Activated CD4-positive, alpha-beta T cell treated with anti-CD3 and anti-CD28 coated beads, Interleukin-2, amount 10 ng/mL, durations not matched to agents 24 days and 14 days (primary cell): ENCODE measurements around the gene CCPG1. TPM values are rescaled to one million over a fixed set of nuclear protein-coding genes. Genes with fewer than 3 reads are reported as not detected.
A peak's percentile ranks its signal among the peaks of the same experiment; 100 is the strongest.
"Not testable (repeated sequence)": the region's sequence is repeated elsewhere in the genome, so short reads cannot be mapped to it uniquely, and the experiment has no call there.

Experiments used
- DNase-seq: peaks from one replicate; pipeline ENCODE4 v3.0.0; 2022
- H3K27ac Mint-ChIP-seq: one replicate; pipeline ENCODE4 v1.8.0; 2022; ENCODE audit warnings: mild to moderate bottlenecking, mixed read lengths
- H3K27me3 Mint-ChIP-seq: one replicate; pipeline ENCODE4 v1.8.0; 2022; ENCODE audit warnings: mixed read lengths
- H3K36me3 Mint-ChIP-seq: one replicate; pipeline ENCODE4 v1.8.0; 2022; ENCODE audit warnings: low read depth, mild to moderate bottlenecking, mixed read lengths
- H3K4me1 Mint-ChIP-seq: one replicate; pipeline ENCODE4 v1.8.0; 2021; ENCODE audit warnings: mixed read lengths
- H3K4me3 Mint-ChIP-seq: one replicate; pipeline ENCODE4 v1.8.0; 2022; ENCODE audit warnings: mild to moderate bottlenecking, moderate library complexity, mixed read lengths
- H3K9me3 Mint-ChIP-seq: one replicate; pipeline ENCODE4 v1.8.0; 2021; ENCODE audit warnings: mixed read lengths
- intact Hi-C: fragments of 100-400 bp; cut with micrococcal nuclease; formaldehyde crosslinking; loops from one replicate; pipeline ENCODE4 v1.15.1; 2023
- total RNA-seq: library from RNA; stranded (reverse); gene quantifications from 2 replicates; pipeline ENCODE4 v1.2.3, GENCODE V29; 2022

The CCPG1 gene
- total RNA-seq, 1 donor from 2014 or later: 9.0 TPM

GRCh38 chr15:55403531-55403930, 4.6 kb downstream of the CCPG1 start:
- Mint-ChIP-seq H3K9me3 (peaks cover 4% of the 10 kb centered on the region), H3K4me3 (no peak overlapping the region), H3K27me3 (no peaks in the 10 kb centered on the region), H3K36me3 (peaks cover 8% of the 10 kb centered on the region), H3K4me1 (peaks cover 33% of the 10 kb centered on the region), H3K27ac (peak overlapping the region; percentile 5)
- intact Hi-C loops: loop anchor here (10.0 kb wide), 2 partner anchors 179 to 841 kb away; partner anchors contain the start of gene RFX7
- DNase-seq: no peak

GRCh38 chr15:55402707-55403106, 5.5 kb downstream of the CCPG1 start:
- intact Hi-C loops: loop anchor here (10.0 kb wide), 2 partner anchors 178 to 842 kb away; partner anchors contain the start of gene RFX7

GRCh38 chr15:55401786-55402246, 6.3 kb downstream of the CCPG1 start:
- peaks cover 4% of the 10 kb centered on the region for H3K9me3 Mint-ChIP-seq
- DNase-seq: no peak
- H3K4me3 Mint-ChIP-seq: no peak overlapping the region
- no peaks in the 10 kb centered on the region for H3K27me3 Mint-ChIP-seq
- intact Hi-C loops: loop anchor here (10.0 kb wide), 2 partner anchors 177 to 843 kb away; partner anchors contain the start of gene RFX7
- H3K36me3 Mint-ChIP-seq: peaks cover 13% of the 10 kb centered on the region
- H3K27ac Mint-ChIP-seq: no peak overlapping the region
- peaks cover 27% of the 10 kb centered on the region for H3K4me1 Mint-ChIP-seq

More at GRCh38 chr15:55402707-55403106, 5.5 kb downstream of the CCPG1 start:
- Mint-ChIP-seq H3K9me3 (peaks cover 4% of the 10 kb centered on the region), H3K4me1 (peaks cover 31% of the 10 kb centered on the region), H3K4me3 (no peak overlapping the region), H3K36me3 (peaks cover 13% of the 10 kb centered on the region), H3K27ac (peak overlapping the region; percentile 30), H3K27me3 (no peaks in the 10 kb centered on the region)
- DNase-seq: no peak

DNA sequence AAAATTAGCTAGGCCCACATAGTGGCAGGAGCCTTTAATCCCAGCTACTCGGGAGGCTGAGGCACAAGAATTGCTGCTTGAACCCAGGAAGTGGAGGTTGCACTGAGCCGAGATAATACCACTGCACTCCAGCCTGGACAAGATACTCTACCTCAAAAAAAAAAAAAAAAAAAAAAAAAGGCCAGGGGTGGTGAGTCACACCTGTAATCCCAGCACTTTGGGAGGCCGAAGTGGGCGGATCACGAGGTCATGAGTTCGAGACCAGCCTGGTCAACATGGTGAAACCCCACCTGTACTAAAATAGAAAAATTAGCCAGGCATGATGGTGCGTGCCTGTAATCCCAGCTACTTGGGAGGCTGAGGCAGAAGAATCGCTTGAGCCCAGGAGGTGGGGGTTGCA, 8.1 kb downstream of the CCPG1 start:
- not testable (repeated sequence) for DNase-seq, H3K9me3 Mint-ChIP-seq, H3K4me3 Mint-ChIP-seq, H3K27me3 Mint-ChIP-seq, H3K27ac Mint-ChIP-seq
- Mint-ChIP-seq H3K4me1 (peaks cover 20% of the 10 kb centered on the region), H3K36me3 (peaks cover 17% of the 10 kb centered on the region)
- intact Hi-C loops: loop anchor here (10.0 kb wide), 2 partner anchors 175 to 845 kb away; partner anchors contain the start of gene RFX7

- intact Hi-C loops: no loop called here
- H3K4me1 Mint-ChIP-seq: peaks cover 10% of the 10 kb centered on the region
These were observed 9.9 kb downstream of the CCPG1 start for GRCh38 chr15:55398243-55398642.

DNA sequence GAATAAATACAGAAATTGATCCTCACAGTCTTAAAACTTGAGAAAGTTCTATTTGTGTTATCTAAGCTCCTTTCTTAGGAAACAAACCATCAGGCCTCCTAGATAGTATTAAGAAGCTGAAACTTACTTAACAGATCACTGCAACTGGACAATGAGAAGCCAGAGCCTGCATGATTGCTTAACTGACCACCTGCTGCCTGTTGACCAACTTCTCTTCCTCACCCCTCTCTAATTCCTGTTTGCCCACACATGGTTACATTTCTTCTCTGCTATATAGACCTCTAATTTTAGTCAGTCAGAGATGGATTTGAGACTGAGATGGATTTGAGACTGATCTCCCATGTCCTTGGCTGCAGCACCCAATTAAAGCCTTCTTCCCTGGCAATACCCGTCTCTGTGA, 13.5 kb downstream of the CCPG1 start:
- H3K4me1 Mint-ChIP-seq: no peaks in the 10 kb centered on the region
- H3K27me3 Mint-ChIP-seq: no peaks in the 10 kb centered on the region
- peaks cover 4% of the 10 kb centered on the region for H3K9me3 Mint-ChIP-seq

More at GRCh38 chr15:55398243-55398642, 9.9 kb downstream of the CCPG1 start:
- no peaks in the 10 kb centered on the region for H3K27me3 Mint-ChIP-seq
- peaks cover 8% of the 10 kb centered on the region for H3K9me3 Mint-ChIP-seq
- H3K27ac Mint-ChIP-seq: no peak overlapping the region
- peaks cover 17% of the 10 kb centered on the region for H3K36me3 Mint-ChIP-seq
- no peak for DNase-seq
- no peak overlapping the region for H3K4me3 Mint-ChIP-seq

DNA sequence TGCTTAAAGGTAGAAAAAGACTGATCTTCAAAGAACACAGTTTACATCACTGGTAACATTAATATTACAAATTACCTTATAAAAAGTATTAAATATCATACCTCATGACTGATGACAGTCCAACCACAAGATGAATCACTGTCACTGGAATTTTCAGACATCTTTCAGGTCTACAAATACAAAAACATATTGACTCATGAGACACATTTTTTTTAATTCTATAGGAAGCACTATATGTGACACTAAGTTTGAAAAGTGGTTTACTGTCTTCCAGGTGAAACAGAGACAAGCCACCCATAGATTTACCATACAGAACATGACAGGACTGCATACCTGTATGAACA, 18.9 kb downstream of the CCPG1 start:
- Mint-ChIP-seq H3K9me3 (no peaks in the 10 kb centered on the region), H3K4me3 (no peak overlapping the region), H3K27me3 (no peaks in the 10 kb centered on the region), H3K27ac (no peak overlapping the region), H3K4me1 (peaks cover 4% of the 10 kb centered on the region), H3K36me3 (peaks cover 7% of the 10 kb centered on the region)
- intact Hi-C loops: no loop called here
- DNase-seq: no peak

More for the DNA sequence above, 13.5 kb downstream of the CCPG1 start:
- Mint-ChIP-seq H3K4me3 (no peak overlapping the region), H3K36me3 (peaks cover 14% of the 10 kb centered on the region), H3K27ac (no peak overlapping the region)
- DNase-seq: no peak
- intact Hi-C loops: no loop called here

DNA sequence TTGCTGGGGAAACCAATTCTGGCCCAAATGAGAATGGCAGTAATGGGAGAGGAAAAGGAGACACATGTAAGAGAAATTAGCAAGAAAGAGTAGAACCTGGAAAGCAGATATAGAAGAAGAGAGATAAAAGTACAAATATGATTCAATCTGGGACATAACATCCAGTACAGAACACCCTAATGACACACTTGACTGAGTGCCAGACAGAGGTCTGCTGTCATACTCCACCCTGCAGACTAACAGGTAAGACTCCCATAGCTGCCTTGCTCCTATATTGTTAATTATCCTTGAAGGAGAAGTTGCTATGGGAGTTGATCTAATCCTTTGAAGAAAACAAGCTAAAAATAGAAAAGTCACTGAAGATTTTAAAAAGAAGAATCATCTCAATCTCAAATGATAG, 21.1 kb downstream of the CCPG1 start:
- intact Hi-C loops: no loop called here
- no peak overlapping the region for H3K27ac Mint-ChIP-seq
- H3K4me3 Mint-ChIP-seq: no peak overlapping the region
- H3K4me1 Mint-ChIP-seq: peaks cover 4% of the 10 kb centered on the region
- peaks cover 12% of the 10 kb centered on the region for H3K36me3 Mint-ChIP-seq
- H3K27me3 Mint-ChIP-seq: no peaks in the 10 kb centered on the region
- DNase-seq: no peak
- H3K9me3 Mint-ChIP-seq: no peaks in the 10 kb centered on the region

GRCh38 chr15:55383687-55384086, 24.5 kb downstream of the CCPG1 start:
- H3K27me3 Mint-ChIP-seq: no peaks in the 10 kb centered on the region

DNA sequence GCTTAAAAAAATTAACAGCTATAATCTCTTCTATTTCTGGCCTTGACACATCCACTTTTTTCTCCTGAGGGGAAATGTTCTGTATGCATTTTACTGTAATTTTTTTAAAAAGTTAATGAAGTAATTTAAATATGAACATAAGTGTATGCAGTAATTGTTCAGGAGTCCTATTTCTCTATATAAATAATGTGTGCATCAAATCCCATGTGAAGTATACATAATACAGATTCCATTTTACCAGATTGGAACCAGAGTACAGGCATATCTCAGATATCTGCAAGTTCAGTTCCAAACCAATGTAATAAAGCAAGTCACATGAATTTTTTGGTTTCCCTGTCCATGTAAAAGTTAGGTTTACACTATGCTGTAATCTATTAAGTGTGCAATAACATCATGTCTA, 26.6 kb downstream of the CCPG1 start:
- Mint-ChIP-seq H3K27me3 (no peaks in the 10 kb centered on the region), H3K27ac (no peak overlapping the region), H3K36me3 (peaks cover 11% of the 10 kb centered on the region), H3K9me3 (no peaks in the 10 kb centered on the region), H3K4me1 (no peaks in the 10 kb centered on the region), H3K4me3 (no peak overlapping the region)
- intact Hi-C loops: no loop called here
- DNase-seq: no peak

More at GRCh38 chr15:55383687-55384086, 24.5 kb downstream of the CCPG1 start:
- DNase-seq: no peak
- Mint-ChIP-seq H3K4me3 (no peak overlapping the region), H3K9me3 (no peaks in the 10 kb centered on the region), H3K4me1 (no peaks in the 10 kb centered on the region), H3K27ac (no peak overlapping the region), H3K36me3 (peaks cover 12% of the 10 kb centered on the region)
- intact Hi-C loops: no loop called here

- no peaks in the 10 kb centered on the region for H3K27me3 Mint-ChIP-seq
- H3K4me1 Mint-ChIP-seq: no peaks in the 10 kb centered on the region
- H3K9me3 Mint-ChIP-seq: no peaks in the 10 kb centered on the region
- H3K36me3 Mint-ChIP-seq: peaks cover 13% of the 10 kb centered on the region
- no peak for DNase-seq
- H3K27ac Mint-ChIP-seq: no peak overlapping the region
- no peak overlapping the region for H3K4me3 Mint-ChIP-seq
- intact Hi-C loops: no loop called here
These were observed 29.1 kb downstream of the CCPG1 start for GRCh38 chr15:55379095-55379494.

DNA sequence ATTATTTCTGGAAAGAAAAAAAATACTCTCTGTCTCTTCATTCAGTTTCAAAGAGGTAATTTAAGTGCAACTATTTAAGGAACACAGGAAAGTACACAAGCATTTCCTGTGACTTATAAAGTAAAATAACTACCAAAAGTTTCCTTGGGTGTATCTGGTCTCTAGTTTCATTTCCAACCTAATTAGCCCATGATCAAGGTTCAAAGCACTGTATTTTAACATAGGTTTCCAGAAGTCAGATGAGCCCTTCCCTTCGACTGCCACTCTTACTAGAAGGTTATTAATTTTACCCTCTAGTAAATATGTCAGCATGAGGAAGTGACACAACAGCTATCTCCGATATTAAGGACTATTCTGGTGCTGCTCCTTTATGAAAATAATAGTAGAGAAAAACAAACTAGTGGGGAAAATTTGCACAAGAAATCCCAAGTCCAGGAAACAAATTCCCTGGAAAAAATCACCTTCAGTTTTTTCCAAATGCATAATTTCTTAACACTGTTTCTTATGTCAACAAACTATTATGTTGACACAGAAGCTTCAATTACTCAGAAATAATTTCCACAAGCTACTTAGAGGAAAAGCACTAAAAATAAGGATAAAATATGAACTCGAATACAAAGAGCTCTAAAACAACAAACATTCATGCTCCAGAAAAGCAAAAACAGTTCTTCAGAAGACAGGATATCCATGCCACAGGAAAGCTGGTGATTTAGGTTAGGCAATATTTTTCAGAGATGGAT, 35.3 kb downstream of the CCPG1 start:
- H3K4me3 Mint-ChIP-seq: no peak overlapping the region
- DNase-seq: no peak
- H3K4me1 Mint-ChIP-seq: peaks cover 12% of the 10 kb centered on the region
- no peaks in the 10 kb centered on the region for H3K27me3 Mint-ChIP-seq
- H3K36me3 Mint-ChIP-seq: peaks cover 13% of the 10 kb centered on the region
- H3K27ac Mint-ChIP-seq: peak overlapping the region; percentile 35
- intact Hi-C loops: no loop called here
- no peaks in the 10 kb centered on the region for H3K9me3 Mint-ChIP-seq

DNA sequence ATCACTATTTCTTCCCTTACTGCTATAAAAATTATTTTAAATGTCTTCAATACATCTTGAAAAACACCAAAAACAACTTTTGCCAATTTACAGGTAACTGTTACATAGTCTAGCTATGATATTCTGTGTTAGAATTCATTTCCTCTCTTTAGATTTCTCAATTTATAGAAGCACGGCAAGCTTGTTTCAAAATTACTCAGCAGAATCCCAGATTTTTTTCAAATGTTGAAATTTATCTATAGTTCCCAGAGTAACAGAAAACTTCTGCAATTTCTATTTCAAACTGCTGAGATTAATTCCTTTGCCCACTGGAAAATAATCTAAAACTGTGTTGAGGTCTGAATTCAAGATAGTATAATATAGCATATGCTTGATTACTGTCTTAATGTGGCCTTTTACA, 41.2 kb downstream of the CCPG1 start:
- H3K9me3 Mint-ChIP-seq: no peaks in the 10 kb centered on the region
- no peak overlapping the region for H3K4me3 Mint-ChIP-seq
- H3K27ac Mint-ChIP-seq: no peak overlapping the region
- intact Hi-C loops: no loop called here
- no peaks in the 10 kb centered on the region for H3K4me1 Mint-ChIP-seq
- peaks cover 5% of the 10 kb centered on the region for H3K36me3 Mint-ChIP-seq
- DNase-seq: no peak
- no peaks in the 10 kb centered on the region for H3K27me3 Mint-ChIP-seq

DNA sequence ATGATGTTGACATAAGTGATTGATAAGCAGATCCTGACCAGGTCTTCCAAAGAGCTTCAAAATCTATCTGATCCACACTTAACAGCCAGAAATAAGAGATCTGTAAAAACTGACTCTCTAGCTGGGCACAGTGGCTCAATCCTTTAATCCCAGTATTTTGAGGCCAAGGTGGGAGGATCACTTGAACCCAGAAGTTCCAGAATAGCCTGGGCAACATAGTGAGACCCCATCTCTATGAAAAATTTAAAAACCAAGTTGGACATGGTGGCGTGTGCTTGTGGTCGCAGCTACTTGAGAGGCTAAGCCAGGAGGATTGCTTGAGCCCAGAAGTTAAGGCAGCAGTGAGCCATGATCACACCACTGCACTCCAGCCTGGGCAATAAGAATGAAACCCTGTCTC, 45.5 kb downstream of the CCPG1 start:
- no peak overlapping the region for H3K27ac Mint-ChIP-seq
- no peak for DNase-seq
- H3K27me3 Mint-ChIP-seq: no peaks in the 10 kb centered on the region
- no peaks in the 10 kb centered on the region for H3K9me3 Mint-ChIP-seq
- intact Hi-C loops: no loop called here
- no peaks in the 10 kb centered on the region for H3K4me1 Mint-ChIP-seq
- H3K36me3 Mint-ChIP-seq: peaks cover 7% of the 10 kb centered on the region
- H3K4me3 Mint-ChIP-seq: no peak overlapping the region
